ENCODE results near the gene CCBE1.
"Not testable (repeated sequence)": the region's sequence is repeated elsewhere in the genome, so short reads cannot be mapped to it uniquely, and the experiment has no call there.

CCBE1 gene

DNA sequence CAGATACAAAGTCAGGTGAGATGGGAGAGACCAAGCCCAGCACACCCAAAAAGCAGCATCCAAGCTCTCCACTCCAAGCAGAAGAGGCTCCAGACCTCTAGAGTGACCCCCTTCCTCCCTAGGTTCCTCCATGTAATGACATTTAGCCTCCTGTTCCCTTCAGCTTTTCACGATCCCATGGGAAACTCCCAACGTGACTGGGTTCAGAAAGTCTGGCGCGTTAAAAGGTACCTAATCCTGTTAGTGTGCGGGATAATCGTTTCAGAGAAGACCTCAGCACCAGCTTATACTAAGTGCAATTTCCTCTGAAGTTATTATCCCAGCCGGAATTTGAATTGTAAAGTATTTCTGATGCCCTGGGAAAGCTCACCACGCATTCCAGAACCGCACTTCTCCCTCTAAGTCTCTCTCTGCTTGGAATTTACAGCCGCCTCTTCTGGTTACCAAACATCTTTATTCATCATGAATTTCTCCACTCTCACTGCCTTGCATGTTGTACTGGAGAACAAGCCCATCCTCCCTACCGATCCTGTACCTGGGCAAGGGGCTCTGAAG is 46.9 kb downstream of the CCBE1 start:
- DNase-seq = no peak

DNA sequence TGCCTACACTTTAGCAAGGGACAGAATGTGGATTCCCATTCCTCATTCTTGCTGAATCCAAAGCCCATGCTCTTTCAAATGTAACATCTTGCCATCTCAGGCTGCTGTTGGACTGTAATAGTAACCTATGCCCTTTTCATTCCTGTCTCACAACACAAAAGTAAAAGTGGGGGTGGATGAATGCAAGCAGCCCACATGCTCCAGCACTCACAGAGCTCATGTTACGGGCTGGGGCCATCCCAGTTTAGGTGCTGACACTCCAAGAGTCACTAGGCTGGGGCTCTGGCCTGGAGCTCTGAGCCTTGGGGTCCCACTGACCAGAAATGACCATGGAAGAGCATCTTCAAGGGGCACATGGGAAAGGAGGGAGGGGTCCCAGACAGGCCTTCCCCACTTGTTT is 47.6 kb downstream of the CCBE1 start:
- DNase-seq = no peak

DNA sequence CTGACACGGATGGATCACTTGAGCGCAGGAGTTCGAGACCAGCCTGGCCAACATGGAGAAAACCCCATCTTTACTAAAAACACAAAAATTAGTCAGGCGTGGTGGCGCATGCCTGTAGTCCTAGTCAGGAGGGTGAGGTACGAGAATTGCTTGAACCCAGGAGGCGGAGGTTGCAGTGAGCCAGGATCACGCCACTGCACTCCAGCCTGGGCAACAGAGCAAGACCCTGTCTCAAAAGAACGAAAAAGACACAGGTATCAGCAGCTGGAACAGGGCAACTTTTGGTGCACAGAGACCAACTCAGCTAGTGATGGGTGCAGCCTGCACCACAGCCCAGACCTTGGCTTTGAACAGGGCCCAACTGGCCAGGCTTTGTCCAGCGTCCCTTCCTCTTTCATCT is 48.8 kb downstream of the CCBE1 start:
- not testable (repeated sequence) for DNase-seq

DNA sequence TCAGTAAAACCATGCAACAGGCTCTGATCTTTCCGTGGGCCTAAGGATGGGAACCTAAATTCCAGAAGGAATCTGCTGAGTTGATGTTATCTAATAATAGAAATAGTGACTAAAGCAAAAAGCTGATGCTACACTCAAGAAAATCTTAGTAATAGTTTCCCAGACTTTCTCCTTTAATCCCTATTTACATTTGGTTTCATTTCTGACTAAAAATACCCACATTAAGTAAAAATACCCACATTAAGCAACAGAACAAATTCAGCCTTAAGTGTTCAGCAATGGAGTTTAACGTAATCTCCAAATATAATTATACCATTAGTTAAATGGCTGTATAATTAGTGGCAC is 50.3 kb downstream of the CCBE1 start:
- no peak for DNase-seq

DNA sequence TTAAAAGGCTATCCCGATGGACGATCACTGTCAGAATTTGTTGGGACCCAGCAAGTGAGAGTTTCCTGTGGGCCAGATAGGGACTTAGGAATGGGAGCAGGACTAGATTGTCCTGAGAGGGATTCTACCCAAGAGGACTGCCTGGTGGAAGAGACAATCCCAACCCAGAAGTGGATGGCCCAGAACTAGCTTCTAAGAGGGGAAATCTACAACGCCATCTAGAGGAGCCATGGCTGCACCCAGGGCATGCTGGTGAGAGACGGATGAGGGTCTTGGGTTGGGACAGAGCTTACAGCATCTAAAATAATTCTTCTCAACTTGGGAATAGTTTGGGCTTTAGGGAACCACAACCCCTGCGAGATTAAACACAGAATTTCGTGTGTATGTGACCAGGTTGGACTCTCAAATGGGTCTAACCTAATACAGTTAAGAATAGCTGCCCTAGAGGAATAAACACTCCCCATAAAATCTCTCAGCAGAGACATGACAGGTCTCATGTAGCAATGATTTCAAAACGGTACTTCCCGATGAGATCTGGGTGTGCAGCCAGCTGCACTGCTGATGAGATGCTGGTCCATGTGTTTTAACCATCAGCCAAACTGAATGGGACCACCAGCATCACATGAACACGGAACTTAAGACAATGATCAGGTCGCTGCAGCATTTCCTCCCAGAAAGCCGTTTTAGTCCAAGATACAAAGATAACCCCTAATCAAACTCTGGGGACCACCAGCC is 50.8 kb downstream of the CCBE1 start:
- DNase-seq = no peak

DNA sequence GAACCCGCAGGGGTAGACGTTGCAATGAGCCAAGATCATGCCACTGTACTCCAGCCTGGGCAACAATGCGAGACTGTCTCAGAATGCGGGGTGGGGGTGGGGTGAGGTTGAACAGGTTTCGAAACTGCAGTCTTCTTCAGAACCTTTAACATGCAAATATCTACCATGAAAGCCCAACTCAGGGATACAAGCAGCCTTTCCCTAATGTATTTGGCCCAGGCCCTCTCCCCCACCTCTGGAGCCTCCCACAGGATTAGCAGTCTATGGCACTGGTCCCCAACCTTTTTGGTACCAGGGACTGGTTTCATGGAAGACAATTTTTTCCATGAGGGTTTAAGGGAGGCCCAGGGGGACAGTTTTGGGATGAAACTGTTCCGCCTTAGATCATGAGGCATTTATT is 53.5 kb downstream of the CCBE1 start:
- DNase-seq = no peak

DNA sequence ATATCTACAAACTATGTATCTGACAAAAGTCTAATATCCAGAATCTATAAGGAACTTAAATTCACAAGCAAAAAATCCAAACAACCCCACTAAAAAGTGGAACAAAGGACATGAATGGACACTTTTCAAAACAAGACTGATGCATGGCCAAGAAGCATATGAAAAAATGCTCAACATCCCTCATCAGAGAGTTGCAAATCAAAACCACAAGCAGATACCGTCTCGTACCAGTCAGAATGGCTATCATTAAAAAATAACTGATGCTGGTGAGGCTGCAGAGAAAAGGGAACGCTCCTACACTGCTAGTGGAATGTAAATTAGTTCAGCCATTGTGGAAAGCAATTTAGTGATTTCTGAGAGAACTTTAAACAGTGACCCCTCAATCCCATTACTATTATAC is 56.5 kb downstream of the CCBE1 start:
- no peak for DNase-seq

DNA sequence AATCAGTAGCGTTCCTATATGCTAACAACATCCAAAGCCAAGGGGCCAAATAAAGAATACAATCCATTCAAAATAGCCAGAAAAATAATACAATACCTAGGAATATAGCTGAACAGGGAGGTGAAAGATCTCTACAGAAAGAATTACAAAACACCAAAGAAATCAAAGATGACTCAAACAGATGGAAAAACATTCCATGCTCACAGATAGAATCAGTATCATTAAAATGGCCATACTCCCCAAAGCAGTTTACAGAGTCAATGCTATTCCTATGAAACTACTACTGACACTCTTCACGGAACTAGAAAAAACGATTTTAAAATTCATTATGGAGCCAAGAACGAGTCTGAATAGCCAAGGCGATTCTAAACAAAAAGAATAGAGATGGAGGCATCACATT is 57.4 kb downstream of the CCBE1 start:
- DNase-seq = no peak

DNA sequence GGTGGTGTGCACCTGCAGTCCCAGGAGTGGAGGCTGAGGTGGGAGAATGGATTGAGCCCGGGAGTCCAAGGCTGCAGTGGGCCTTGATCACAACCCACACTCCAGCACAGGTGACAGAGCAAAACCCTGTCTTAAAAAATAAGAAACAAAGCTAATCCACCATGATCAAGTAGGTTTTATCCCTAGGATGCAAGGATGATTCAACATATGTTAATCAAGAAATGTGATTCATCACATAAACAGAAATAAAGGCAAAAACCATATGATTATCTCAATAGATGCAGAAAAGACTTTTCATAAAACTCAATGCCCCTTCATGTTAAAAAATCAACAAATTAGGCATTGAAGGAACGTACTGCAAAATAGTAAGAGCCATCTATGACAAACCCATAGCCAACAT is 58.1 kb downstream of the CCBE1 start:
- no peak for DNase-seq

DNA sequence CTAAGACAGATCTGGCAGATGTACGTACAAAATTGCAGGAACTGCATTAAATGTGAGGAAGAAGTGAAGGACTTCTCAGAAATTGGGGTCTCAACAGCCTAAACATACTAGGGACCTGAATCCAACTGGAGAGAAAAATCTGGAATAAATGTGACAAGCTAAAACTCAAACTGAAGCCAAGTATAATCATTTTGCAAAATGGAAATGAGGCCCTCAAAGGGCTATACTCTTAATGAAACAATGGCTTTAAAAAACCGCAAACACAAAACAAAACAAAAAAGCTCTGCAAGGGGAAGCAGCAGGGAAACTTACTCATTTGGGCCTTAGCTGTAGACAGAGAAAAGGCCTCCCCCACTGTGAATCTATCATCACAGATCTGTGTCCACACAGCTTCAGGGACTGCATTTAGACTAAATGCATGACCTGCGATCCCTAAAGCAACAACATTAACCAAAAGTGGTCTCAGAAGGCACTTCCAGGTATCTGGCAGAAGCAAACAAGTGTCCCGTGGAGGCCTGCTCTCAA is 63.2 kb downstream of the CCBE1 start:
- DNase-seq = no peak

DNA sequence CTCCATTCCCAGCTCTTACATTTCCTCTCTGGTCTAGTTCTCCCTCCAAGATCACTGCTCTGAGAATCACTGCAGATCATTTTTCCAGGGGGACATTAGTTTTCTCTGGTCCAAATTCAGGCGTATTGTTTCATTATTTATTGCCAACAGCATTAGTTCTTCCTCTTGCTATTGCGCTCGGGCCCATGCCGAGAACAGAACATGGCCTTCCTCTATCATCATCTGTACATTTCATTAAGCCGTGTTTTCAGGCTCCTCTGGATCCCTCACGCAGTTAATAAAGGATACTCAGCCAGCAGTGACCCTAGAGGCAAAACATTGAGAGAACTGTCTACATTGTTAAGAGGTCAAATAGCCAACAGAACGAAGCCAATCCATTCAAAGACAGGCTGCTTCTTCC is 63.9 kb downstream of the CCBE1 start:
- DNase-seq = no peak

DNA sequence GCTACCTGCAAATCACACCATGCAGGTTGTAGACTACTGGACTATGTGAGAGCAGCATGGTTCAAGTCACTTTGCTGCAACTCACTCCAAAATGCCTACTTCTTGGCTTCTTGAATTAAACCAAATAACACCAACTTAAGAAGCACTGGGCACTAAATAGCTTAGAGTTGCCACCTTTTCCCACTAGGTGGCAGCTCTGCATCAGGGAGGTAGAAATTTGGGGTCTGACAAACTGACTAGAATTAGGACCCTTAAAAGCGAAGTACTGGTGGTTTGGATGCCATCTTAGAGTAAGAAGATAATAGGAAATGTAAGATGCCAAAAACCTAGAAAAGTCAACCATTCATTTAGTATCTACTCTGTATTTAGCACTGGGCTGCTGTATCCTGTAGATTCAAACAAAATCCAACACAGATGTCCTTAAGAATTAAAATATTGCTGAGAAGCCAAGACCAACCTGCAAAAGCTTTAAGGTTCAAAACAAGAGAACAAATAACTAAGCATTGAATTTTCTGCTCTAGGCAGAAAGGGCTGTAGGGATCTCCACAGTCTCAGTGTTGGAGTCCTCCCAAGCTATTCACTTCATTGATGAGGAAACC is 65.5 kb downstream of the CCBE1 start:
- no peak for DNase-seq

DNA sequence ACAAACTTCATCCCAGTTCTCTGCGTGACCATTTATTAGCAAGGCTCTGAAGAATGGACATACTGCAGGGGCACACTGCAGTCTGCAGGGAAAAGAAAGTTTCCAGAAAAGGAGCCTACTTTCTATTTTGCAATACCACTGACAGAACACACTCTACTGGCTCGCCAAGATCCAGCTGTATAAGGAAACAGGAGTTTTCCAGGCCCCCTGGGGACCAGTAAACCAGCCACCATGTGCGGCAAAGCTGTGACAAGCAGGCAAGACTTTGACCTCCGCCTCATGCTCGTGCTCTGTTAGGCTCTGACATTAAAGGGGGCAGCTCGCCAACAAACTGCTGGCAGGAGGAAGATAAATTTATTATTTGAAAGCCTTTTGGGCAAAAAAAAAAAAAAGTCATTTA is 67.3 kb downstream of the CCBE1 start:
- no peak for DNase-seq

DNA sequence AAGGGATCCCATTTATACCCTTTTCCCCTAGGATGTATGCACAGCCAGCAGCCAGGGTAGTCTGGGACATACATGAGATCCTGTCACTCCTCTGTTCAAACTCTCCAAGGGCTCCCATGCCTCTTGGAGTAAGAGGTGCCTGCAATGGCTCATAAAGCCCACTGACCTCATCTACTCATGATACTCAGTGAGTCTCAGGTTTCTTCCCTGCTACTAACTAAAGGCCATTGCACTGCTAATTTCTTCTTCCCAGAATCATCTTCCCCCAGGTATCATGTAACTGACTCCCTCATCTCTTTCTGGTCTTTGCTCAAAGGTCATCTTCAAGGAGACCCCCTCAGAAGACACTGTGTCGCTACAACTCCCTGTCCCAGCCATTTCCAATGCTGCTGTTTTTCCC is 68.2 kb downstream of the CCBE1 start:
- DNase-seq = no peak

DNA sequence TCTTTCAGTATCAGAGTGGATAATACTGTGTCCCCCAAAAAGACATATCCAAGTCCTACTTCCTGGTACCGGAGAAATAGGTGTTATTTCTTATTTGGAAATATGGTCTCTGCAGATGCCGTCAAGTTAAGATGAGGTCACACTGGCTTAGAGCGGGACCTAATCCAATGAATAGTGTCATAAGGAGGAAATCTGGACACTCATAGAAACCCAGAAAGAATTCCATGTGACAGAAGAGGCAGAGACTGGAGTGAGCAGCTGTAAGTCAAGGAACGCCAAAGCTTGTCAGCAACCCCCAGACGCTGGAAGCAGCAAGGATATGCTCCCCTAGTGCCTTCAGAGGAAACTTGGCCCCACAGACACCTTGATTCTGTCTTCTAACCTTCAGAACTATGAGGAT is 69.8 kb downstream of the CCBE1 start:
- DNase-seq = no peak

DNA sequence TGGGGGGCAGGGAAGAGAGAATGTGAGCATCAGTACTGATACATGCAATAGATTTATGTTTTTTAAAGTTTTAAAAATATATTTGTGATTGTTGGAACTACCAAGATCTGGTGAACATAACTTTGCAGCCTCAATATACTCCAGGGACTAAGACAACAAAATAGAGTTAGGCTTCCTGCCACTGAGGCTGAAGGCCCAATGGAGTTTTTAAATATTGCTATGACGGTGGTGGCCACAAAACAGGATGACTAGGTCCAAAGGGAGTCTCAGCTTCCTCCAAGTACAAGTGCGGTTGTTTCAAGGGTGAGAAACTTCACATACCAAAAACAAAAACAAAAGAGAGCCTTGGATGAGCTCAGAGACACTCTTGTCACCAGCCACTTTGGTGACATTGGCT is 72.9 kb downstream of the CCBE1 start:
- DNase-seq = no peak

DNA sequence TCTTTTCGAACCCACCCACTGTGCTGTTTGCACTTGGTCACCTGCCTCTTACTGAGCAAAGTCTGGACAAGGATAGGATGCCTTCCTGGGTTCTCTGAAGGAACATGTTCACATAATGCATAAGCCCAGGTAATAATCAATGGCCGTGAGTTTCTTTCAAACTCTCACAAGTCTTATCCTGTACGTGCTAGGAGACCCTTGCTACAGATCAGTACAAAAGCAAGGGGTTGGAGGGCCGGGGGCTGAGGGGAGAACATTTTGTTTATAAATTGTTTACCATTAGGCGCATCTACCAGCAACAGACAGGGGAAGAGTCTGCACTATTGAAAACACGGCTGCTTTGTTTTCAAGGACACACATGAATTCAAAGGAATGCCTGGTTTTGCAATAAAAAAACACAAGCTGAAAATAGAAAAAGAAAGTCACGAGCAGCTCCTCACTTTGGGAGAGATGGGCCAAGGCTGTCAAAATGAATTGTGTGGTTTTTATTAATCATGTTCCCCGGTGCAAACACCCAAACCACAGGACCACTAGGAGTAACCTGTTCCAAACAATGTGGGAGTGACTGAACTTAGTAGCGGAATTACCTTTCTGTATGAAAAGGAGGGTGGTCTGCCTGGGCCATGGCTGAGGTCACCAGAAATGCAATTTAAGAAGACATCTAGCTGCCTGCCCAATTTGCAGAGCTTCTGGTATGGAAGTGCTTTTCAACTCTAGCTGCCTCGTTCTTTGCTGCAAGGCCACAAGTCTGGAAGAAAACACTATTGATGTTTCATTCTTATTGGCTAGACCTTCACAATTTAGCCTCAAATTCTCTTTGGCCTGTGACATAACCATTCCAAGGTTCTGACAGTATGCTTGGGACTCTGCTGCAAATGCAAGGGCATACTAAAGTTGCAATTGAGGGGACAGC is 73.5 kb downstream of the CCBE1 start:
- DNase-seq = no peak

DNA sequence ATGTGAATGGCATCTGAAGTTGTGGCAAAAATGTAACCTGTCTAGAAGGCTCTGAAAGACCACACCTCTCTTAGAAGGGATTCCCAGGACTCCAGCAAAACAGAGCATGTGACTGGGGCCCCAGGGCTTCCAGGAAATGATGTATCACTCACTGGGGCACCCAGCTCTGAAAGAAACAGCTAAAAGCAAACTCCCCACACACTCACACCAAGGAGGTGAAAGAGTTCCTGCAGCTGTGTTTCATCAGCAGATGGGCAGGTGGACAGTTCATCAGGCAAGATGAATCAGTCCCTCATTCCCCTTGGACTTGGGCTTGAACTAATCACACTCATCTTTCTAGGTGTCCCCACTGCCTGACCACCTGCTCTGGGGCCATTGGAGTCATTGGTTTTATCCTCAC is 76.2 kb downstream of the CCBE1 start:
- DNase-seq = no peak

DNA sequence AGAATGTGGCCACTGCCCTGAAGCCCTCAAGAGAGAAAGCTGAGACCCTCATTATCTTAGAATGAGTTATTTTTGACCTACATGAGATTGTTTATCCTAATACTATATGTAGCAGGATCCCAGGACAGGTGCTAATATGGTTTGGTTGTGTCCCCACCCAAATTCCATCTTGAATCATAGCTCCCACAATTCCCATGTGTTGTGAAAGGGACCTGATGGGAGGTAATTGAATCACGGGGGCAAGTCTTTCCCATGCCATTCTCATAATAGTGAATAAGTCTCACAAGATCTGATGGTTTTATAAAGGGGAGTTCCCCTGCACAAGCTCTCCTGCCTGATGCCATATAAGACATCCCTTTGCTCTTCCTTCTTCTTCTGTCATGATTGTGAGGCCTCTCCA is 76.8 kb downstream of the CCBE1 start:
- no peak for DNase-seq

DNA sequence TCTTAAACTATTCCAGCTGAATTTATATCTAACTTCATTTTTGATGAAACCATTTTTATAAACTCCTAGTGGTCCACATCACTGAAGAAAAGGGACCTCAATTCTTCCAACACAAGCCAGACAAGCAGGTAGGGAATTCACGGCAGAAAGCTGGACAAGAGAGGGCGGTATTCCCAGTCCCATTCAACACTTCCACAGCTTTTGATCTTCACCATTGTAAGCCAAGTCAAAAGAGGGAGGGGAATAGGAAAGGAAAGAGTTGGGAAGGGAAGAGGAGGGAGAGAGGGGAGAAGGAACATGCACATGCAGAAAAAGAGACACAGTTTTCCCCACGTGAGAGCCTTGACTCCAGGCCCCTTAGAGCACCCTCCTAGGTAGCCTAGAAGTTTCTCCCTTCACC is 77.4 kb downstream of the CCBE1 start:
- no peak for DNase-seq

DNA sequence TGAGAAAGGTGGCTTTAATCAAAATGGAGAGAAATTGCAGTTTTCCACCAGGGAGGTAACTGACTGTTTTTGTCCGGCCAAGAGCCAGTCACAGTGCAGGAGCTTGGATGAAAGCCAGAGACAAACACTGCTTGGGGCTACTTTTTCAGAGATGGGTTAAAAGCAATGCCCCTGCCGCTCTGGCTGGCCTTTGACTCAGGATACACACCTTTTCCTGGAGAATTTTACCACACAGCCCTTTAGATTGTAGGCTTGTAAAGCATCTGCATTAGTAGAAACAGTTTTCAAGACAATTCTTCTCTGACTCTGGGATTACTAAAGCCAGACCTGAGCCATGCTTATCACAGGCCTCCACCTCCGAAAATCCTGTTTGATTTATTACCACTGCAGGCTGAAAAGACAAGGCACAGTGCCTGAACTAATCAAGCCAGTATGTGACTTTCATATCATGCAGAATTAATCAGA is 79.7 kb downstream of the CCBE1 start:
- DNase-seq = no peak

DNA sequence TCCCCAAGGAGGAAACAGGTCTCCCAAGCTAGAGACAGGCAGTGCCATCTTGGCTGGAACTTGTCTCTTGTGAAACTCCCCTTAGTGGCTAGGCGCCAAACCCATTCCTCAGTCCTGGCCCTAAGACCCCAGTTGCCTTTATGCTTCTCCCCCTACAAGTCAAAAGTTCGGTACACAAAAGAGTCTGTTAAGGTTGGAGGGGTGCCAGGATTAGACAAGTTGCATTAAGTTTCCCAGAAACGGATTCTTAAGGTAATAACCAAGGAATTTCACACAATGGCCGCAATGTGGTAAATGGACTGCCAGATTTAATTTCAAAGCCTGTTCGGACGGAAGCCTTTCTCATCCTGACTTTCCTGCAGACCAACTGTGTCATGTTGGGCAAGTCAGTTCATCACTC is 80.7 kb downstream of the CCBE1 start:
- no peak for DNase-seq

DNA sequence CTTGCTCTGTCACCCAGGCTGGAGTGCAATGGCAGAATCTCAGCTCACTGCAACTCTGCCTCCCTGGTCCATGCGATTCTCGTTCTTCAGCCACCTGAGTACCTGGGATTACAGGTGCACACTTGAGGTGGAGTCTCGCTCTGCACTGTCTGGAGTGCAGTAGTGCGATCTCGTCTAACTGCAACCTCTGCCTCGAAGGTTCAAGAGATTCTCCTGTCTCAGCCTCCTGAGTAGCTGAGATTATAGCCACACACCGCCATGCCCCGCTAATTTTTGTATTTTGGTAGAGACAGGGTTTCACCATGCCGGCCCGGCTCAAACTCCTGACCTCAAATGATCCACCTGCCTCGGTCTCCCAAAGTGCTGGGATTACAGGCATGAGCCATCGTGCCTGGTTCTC is 83.3 kb downstream of the CCBE1 start:
- DNase-seq = no peak

DNA sequence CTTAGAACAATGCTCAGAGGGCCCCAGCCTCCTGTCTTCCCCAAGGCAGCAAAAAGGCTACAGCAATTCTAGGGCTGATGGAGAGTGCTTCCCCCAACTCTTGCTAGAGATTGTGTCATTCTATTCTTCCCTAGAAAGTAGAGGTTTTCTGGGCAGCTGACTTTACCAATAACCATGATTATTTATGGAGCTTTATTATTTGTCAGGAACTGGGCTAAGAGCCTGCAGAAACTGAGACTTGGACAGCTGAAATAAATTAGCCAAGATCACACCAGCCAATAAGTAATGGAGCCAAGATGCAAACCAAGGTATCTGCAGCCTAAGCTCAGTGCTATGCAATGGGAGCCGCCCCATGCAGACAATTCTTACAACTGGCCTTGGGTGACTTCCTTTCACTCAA is 84.8 kb downstream of the CCBE1 start:
- no peak for DNase-seq
